Aorta (tissue), 5 donors: ENCODE results near the gene KCTD18. TPM values are rescaled to one million over a fixed set of nuclear protein-coding genes. Genes with fewer than 3 reads are reported as not detected.

ENCODE experiments used
- ATAC-seq: fragments of 200-7000 bp; cut with Tn5 transposase; one replicate; pipeline ENCODE4 v1.9.1; 2022; ENCODE audit warnings: moderate library complexity; ENCODE audit not compliant: low FRiP score
- DNase-seq, 2 donors: peaks; one replicate each; pipeline ENCODE4 v3.0.0-alpha.2; 2020
- H3K27ac ChIP-seq, 2 donors: one replicate each; pipeline ENCODE4 v1.5.1; 2013; ENCODE audit warnings: low read length in 2 of 2, mild to moderate bottlenecking in 2 of 2, moderate library complexity in 2 of 2, control low read depth in 1 of 2, inconsistent platforms in 1 of 2, low read depth in 1 of 2
- H3K27me3 ChIP-seq, 2 donors: one replicate each; pipeline ENCODE4 v1.6.1; 2013; ENCODE audit warnings: control low read depth in 1 of 2, low read length in 1 of 2, mild to moderate bottlenecking in 1 of 2, moderate library complexity in 1 of 2; ENCODE audit not compliant: insufficient read depth in 2 of 2, control insufficient read depth in 1 of 2
- H3K36me3 ChIP-seq, 2 donors: one replicate each; pipeline ENCODE4 v1.6.1; 2013; ENCODE audit warnings: control low read depth in 1 of 2, low read length in 1 of 2, mild to moderate bottlenecking in 1 of 2; ENCODE audit not compliant: insufficient read depth in 2 of 2, control insufficient read depth in 1 of 2
- H3K4me1 ChIP-seq, 2 donors: one replicate each; pipeline ENCODE4 v1.6.1; 2013; ENCODE audit warnings: low read length in 2 of 2, control low read depth in 1 of 2, mild to moderate bottlenecking in 1 of 2, moderate library complexity in 1 of 2; ENCODE audit not compliant: insufficient read depth in 2 of 2, control insufficient read depth in 1 of 2
- H3K4me3 ChIP-seq, 2 donors: one replicate each; pipeline ENCODE4 v1.5.1; 2013; ENCODE audit warnings: low read length in 2 of 2, control low read depth in 1 of 2, mild to moderate bottlenecking in 1 of 2
- H3K9me3 ChIP-seq: one replicate; pipeline ENCODE4 v1.6.1; 2013; ENCODE audit warnings: mild to moderate bottlenecking, low read length; ENCODE audit not compliant: control insufficient read depth
- WGBS, 2 donors: extraction: QIAGEN DNeasy Blood & Tissue Kit; methylation state at CpG; one replicate each; pipeline ENCODE4 v1.1.7; 2013; 5-methylcytosine and 5-hydroxymethylcytosine counted together
- intact Hi-C, 2 donors: fragments of 100-400 bp; cut with DNase I; formaldehyde crosslinking; loops; one replicate each; pipeline versions ENCODE4 v1.14.2 to v1.15.0; 2022
- long read RNA-seq, 2 donors: library from polyadenylated mRNA; unstranded; transcript quantifications; one replicate each; pipeline ENCODE4 v2.0.0, GENCODE V29; 2020 to 2021
- polyA plus RNA-seq, 2 donors: library from polyadenylated mRNA; stranded (reverse); fragments of 200-250 nt; gene quantifications; one replicate each; pipeline ENCODE4 v1.2.3, GENCODE V29; 2013
- total RNA-seq, 2 donors: library from RNA; stranded (reverse); fragmentation: NEBNext Ultra II Directional; extraction: Animal tissue kit (Norgen Biotek cat#: 25700); gene quantifications; one replicate each; pipeline ENCODE4 v1.2.1, GENCODE V29; 2021
- donor health status: healthy with polysubstance abuse.
- donor health status: Bipolar disorder and iron deficiency.
- donor health status: DM: no; HTN: no; CAD: no.
- donor health status: DM: no; HTN: no; CAD: no.
- donor health status: DM: yes; HTN: yes; CAD: no.

The KCTD18 gene
- total RNA-seq = 10 to 100 TPM; 13.9 to 14.4 TPM
- 10 to 100 TPM; 16.4 to 19.9 TPM for polyA plus RNA-seq
- long read RNA-seq, donor 1, transcript KCTD18-202 (7 exons, 2,556 nt) = major isoform, 12 of 28 reads
- long read RNA-seq, donor 1, partial matches to known transcripts = 5 of 28 reads
- long read RNA-seq, donor 1, other reads (novel, unspliced or antisense) = 7 of 28 reads
- long read RNA-seq, donor 2, transcript KCTD18-201 (7 exons, 2,940 nt) = major isoform, 7 of 20 reads
- long read RNA-seq, donor 2, partial matches to known transcripts = 2 of 20 reads
- long read RNA-seq, donor 2, other reads (novel, unspliced or antisense) = 7 of 20 reads

GRCh38 chr2:200509612-200510433 lies at the start of gene KCTD18:
TSS of gene KCTD18 (minus strand) at chr2:200510068. CDS start at chr2:200507016, 3,052 bp downstream.
- Histone ChIP-seq H3K4me1 (no peaks in the 10 kb centered on the region), H3K36me3 (peaks cover 0 to 4% of the 10 kb centered on the region in 2 donors), H3K27me3 (peaks cover 0 to 1% of the 10 kb centered on the region in 2 donors), H3K4me3 (peak within 1 kb of the TSS; percentile 79 to 89), H3K27ac (peak within 1 kb of the TSS; percentile 33 to 73), H3K9me3 (no peaks in the 10 kb centered on the region)
- WGBS, 2 donors = 1% methylated on average over 63 to 78 of the region's 78 CpGs
- DNase-seq (peak; percentile 96 to 98), ATAC-seq (peak; percentile 98)
- intact Hi-C loops = no loop called here

GRCh38 chr2:200540793-200541192 lies 30.9 kb upstream of the KCTD18 start:
- ATAC-seq = no peak
- H3K36me3 ChIP-seq = no peaks in the 10 kb centered on the region
- no peaks in the 10 kb centered on the region for H3K9me3 ChIP-seq
- no peaks in the 10 kb centered on the region for H3K4me1 ChIP-seq
- H3K27ac ChIP-seq = no peak overlapping the region
- intact Hi-C loops = no loop called here
- no peak for DNase-seq
- H3K4me3 ChIP-seq = no peak overlapping the region
- H3K27me3 ChIP-seq = no peaks in the 10 kb centered on the region

GRCh38 chr2:200538139-200538538 lies 28.3 kb upstream of the KCTD18 start:
- H3K4me1 ChIP-seq = no peaks in the 10 kb centered on the region
- no peaks in the 10 kb centered on the region for H3K9me3 ChIP-seq
- DNase-seq (no peak), ATAC-seq (no peak)
- no peaks in the 10 kb centered on the region for H3K27me3 ChIP-seq
- no peak overlapping the region for H3K4me3 ChIP-seq
- H3K36me3 ChIP-seq = no peaks in the 10 kb centered on the region
- H3K27ac ChIP-seq = no peak overlapping the region
- intact Hi-C loops = no loop called here
- WGBS, 2 donors = 82 to 91% methylated on average over 1 of the region's 1 CpG

GRCh38 chr2:200534572-200534971 lies 24.7 kb upstream of the KCTD18 start:
- no peak overlapping the region for H3K4me3 ChIP-seq
- H3K27ac ChIP-seq = no peak overlapping the region
- ATAC-seq (no peak), DNase-seq (no peak)
- no peaks in the 10 kb centered on the region for H3K27me3 ChIP-seq
- no peaks in the 10 kb centered on the region for H3K4me1 ChIP-seq
- H3K36me3 ChIP-seq = no peaks in the 10 kb centered on the region
- no peaks in the 10 kb centered on the region for H3K9me3 ChIP-seq
- intact Hi-C loops = no loop called here

- H3K27ac ChIP-seq = no peak overlapping the region
- no peak overlapping the region for H3K4me3 ChIP-seq
- H3K27me3 ChIP-seq = no peaks in the 10 kb centered on the region
- H3K4me1 ChIP-seq = no peaks in the 10 kb centered on the region
- no peaks in the 10 kb centered on the region for H3K36me3 ChIP-seq
- 57 to 59% methylated on average over 2 of the region's 2 CpGs for WGBS, 2 donors
- no peak for DNase-seq
- intact Hi-C loops = no loop called here
- no peak for ATAC-seq
- H3K9me3 ChIP-seq = no peaks in the 10 kb centered on the region
Measured at GRCh38 chr2:200533754-200534153, 23.9 kb upstream of the KCTD18 start.

- Histone ChIP-seq H3K27me3 (no peaks in the 10 kb centered on the region), H3K4me1 (no peaks in the 10 kb centered on the region), H3K9me3 (peaks cover 1% of the 10 kb centered on the region), H3K27ac (no peak overlapping the region), H3K4me3 (no peak overlapping the region), H3K36me3 (no peaks in the 10 kb centered on the region)
- WGBS, 2 donors = 87 to 93% methylated on average over 3 of the region's 3 CpGs
- ATAC-seq (no peak), DNase-seq (no peak)
- intact Hi-C loops = no loop called here
Measured at GRCh38 chr2:200528228-200528627, 18.4 kb upstream of the KCTD18 start.

GRCh38 chr2:200525882-200526651 lies 16.2 kb upstream of the KCTD18 start, which contains the start of gene SGO2:
TSS of gene SGO2 (plus strand) at chr2:200526207. CDS start at chr2:200532976, 6,769 bp downstream.
- WGBS, 2 donors = 0% methylated on average over 56 of the region's 56 CpGs
- peaks cover 1% of the 10 kb centered on the region for H3K9me3 ChIP-seq
- H3K27me3 ChIP-seq = no peaks in the 10 kb centered on the region
- no peaks in the 10 kb centered on the region for H3K36me3 ChIP-seq
- ATAC-seq = peak; percentile 100
- H3K4me3 ChIP-seq = peak within 1 kb of the TSS; percentile 43 to 86
- no peaks in the 10 kb centered on the region for H3K4me1 ChIP-seq
- intact Hi-C loops = no loop called here
- peak; percentile 97 to 98 for DNase-seq
- H3K27ac ChIP-seq = no peak within 1 kb of the TSS

- intact Hi-C loops = no loop called here
- Histone ChIP-seq H3K4me3 (peak overlapping the region; percentile 41 to 43), H3K36me3 (no peaks in the 10 kb centered on the region), H3K4me1 (no peaks in the 10 kb centered on the region), H3K27ac (no peak overlapping the region), H3K27me3 (no peaks in the 10 kb centered on the region), H3K9me3 (peaks cover 1% of the 10 kb centered on the region)
- ATAC-seq = no peak
- DNase-seq = no peak
- 18 to 21% methylated on average over 7 of the region's 7 CpGs for WGBS, 2 donors
Measured at GRCh38 chr2:200525551-200525881, 15.6 kb upstream of the KCTD18 start.
